ENCODE data around the gene PCNT. TPM values are rescaled to one million over a fixed set of nuclear protein-coding genes. Genes with fewer than 3 reads are reported as not detected.

The PCNT gene
- total RNA-seq, 1 experiment from 2014 or later = 38.4 TPM

DNA sequence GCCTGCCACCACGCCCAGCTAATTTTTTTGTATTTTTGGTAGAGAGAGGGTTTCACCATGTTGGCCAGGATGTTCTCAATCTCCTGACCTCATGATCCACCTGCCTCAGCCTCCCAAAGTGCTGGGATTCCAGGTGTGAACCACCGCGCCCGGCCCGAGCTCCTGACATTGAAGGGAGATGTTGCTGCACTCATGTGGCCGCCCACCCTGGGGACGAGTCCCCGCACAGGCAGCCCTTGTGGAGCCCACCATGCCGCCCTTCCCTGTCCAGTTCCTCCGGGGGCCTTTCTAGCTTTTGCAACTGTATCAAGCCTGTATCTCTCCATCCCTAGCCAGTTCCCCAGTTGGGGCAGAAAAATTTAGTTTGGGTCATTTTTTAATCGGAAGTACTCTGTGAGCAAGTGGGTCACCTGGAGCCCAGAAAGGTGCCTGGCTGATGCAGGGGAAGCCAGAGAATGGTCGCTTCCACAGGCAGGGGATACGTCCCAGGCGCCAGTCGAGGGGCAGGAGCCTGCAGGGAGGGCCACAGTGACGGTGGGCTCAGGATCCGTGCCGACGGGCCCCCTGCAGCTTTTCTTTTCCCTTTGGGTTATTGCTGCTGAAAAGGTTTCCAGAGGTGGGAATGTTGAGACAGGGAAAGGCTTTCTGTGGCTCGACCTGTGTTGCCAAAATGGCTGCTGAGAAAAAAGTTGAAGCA, 20.4 kb downstream of the PCNT start:
- H3K36me3 ChIP-seq (ENCODE audit: control insufficient read depth, insufficient read depth, low read length) = peaks cover 2% of the 10 kb centered on the region
- POLR2A ChIA-PET = no interaction called here

DNA sequence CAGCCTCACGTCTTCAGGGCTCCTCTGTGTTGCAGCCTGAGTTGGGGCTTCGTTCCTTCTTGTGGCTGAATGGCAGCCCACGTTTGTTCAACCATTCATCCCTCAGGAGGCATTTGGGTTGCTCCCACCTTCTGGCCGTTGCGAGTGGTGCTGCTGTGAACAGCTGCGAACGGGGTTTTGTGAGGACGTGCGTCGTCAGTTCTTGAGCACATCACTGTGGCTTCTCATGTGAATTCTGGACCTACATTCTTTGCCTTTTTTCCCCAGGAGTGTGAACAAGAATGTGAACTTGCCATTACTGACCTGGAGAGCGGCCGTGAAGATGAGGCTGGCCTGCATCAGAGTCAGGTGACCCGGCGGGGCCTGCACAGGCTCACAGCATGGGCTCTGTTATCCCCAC, 21.9 kb downstream of the PCNT start:
- POLR2A ChIA-PET = no interaction called here
- intact Hi-C loops (cut with micrococcal nuclease; ENCODE audit: unreplicated experiment) = no loop called here

More for the DNA sequence above, 20.4 kb downstream of the PCNT start:
- CTCF ChIA-PET = no interaction called here
- Mint-ChIP-seq H3K36me3 (ENCODE audit: insufficient read depth, unreplicated experiment) (peaks cover 36% of the 10 kb centered on the region), H3K9me3 (ENCODE audit: unreplicated experiment) (no peaks in the 10 kb centered on the region), H3K4me3 (ENCODE audit: unreplicated experiment) (no peak overlapping the region), H3K27me3 (ENCODE audit: insufficient read depth, unreplicated experiment) (no peaks in the 10 kb centered on the region), H3K4me1 (ENCODE audit: low read depth, unreplicated experiment) (no peaks in the 10 kb centered on the region), H3K27ac (ENCODE audit: unreplicated experiment) (no peak overlapping the region)
- H3K4me1 ChIP-seq = no peaks in the 10 kb centered on the region
- intact Hi-C loops (cut with micrococcal nuclease; ENCODE audit: unreplicated experiment) = no loop called here
- H3K9me3 ChIP-seq = no peaks in the 10 kb centered on the region
- TF ChIP-seq CTCF (IDR thresholded peaks at IDR 0.05; ENCODE audit: insufficient read depth in 1 of 2, low read depth in 1 of 2, low read length in 1 of 2, severe bottlenecking in 1 of 2, unreplicated experiment in 1 of 2) = no peak
- no TSS peak for BruUV-seq (replicated peaks)
- H3K4me3 ChIP-seq (ENCODE audit: low read depth, low read length) = no peak overlapping the region
- H3K27me3 ChIP-seq (replicated peaks; ENCODE audit: control insufficient read depth, insufficient read depth, low read length) = no peaks in the 10 kb centered on the region
- no peak for DNase-seq

More for the DNA sequence above, 21.9 kb downstream of the PCNT start:
- Mint-ChIP-seq H3K4me1 (ENCODE audit: low read depth, unreplicated experiment) (no peaks in the 10 kb centered on the region), H3K36me3 (ENCODE audit: insufficient read depth, unreplicated experiment) (peaks cover 38% of the 10 kb centered on the region), H3K27me3 (ENCODE audit: insufficient read depth, unreplicated experiment) (no peaks in the 10 kb centered on the region), H3K27ac (ENCODE audit: unreplicated experiment) (no peak overlapping the region), H3K4me3 (ENCODE audit: unreplicated experiment) (no peak overlapping the region), H3K9me3 (ENCODE audit: unreplicated experiment) (no peaks in the 10 kb centered on the region)
- Histone ChIP-seq H3K4me3 (ENCODE audit: low read depth, low read length) (no peak overlapping the region), H3K36me3 (ENCODE audit: control insufficient read depth, insufficient read depth, low read length) (peaks cover 4% of the 10 kb centered on the region), H3K27me3 (replicated peaks; ENCODE audit: control insufficient read depth, insufficient read depth, low read length) (no peaks in the 10 kb centered on the region), H3K9me3 (no peaks in the 10 kb centered on the region), H3K4me1 (no peaks in the 10 kb centered on the region)
- no peak for DNase-seq
- TF ChIP-seq CTCF (IDR thresholded peaks at IDR 0.05; ENCODE audit: insufficient read depth in 1 of 2, low read depth in 1 of 2, low read length in 1 of 2, severe bottlenecking in 1 of 2, unreplicated experiment in 1 of 2) = no peak
- CTCF ChIA-PET = no interaction called here
- no TSS peak for BruUV-seq (replicated peaks)
